Esophagus squamous epithelium (tissue), 4 donors: ENCODE measurements around the gene SNX21.

ENCODE experiments used
- CTCF ChIP-seq, 6 experiments: fragments of 450-650 bp in 4 of 6; fragments of 200-600 bp in 2 of 6; sonication (generic) in 2 of 6; IDR thresholded peaks; one replicate each; pipeline ENCODE4 v1.5.1; 2016 to 2019; ENCODE audit warnings: antibody characterized with exemption in 6 of 6, mild to moderate bottlenecking in 4 of 6, moderate library complexity in 4 of 6
- POLR2A ChIP-seq, 4 donors: fragments of 450-650 bp; IDR thresholded peaks; one replicate each; pipeline ENCODE4 v1.6.1; 2017; ENCODE audit warnings: antibody characterized with exemption in 4 of 4, mild to moderate bottlenecking in 4 of 4, moderate library complexity in 3 of 4

DNA sequence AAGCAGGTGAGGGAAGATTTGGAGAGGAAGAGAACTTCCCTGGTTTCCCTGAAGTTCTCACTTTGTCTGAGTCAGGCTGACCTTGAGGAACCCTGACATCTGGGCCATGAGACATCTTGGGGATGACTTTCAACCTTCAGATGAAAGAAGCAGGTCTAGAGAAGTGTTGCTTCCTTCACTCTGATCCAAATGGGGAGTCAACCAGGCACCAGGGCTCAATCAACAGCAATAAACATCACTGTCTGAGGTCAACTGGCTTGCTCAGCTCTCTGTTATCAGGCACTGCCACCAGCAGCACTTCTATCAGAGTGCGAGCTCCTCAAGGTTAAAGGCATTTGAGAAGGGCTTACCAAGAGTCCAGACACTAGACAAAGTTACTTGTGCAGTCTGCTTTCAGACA, 17.3 kb downstream of the SNX21 start:
- TF ChIP-seq CTCF (IDR thresholded peaks at IDR 0.05), result no peak
- no peak for TF ChIP-seq POLR2A (IDR thresholded peaks at IDR 0.05)
